Activated gamma-delta T cell treated with Interleukin-2 at 50 U/mL for 16 hours (primary cell): ENCODE measurements around the gene PACSIN3.

Experiments
- DNase-seq: peaks from one replicate; pipeline ENCODE4 v3.0.0-alpha.2; 2020

The PACSIN3 gene

DNA sequence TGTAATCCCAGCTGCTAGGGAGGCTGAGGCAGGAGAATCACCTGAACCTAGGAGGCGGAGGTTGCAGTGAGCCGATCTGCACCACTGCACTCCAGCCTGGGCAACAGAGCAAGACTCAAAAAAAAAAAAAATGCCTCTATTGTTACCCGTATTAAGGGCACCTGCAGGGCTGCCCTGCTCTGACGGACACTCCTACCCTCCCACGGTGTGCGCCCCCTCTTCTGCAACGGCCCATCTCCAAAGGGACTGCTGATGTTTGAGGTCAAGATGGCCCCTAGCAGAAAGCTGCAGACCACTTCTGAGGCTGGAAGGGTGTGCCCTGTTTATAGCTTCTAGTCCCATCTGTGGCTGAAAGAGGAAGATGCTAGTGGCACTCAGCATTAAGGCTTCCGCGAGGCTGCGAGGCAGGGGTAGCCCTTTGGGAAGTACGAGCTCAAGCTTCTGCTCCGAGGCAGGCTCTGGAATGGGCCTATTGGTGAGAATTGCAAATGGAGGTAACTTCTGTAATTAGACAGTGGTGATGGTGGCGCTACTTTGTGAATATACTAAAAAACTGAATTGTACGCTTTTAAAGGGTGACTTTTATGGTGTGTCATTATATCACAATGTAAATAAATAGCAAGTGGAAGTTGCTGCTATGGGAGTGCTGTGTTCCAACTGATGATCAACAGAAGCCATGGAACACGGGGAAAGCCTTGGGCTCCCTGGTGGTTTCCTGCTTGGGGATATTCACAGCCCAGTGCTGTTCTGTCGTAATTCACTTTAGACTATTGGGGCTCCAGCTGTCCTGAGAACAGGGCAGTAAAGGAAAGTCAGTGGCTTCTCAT lies 33.9 kb downstream of the PACSIN3 start:
- DNase-seq, result no peak

- no peak for DNase-seq
Observed at GRCh38 chr11:47149782-47150181, 36.5 kb downstream of the PACSIN3 start.

- no peak for DNase-seq
Observed at GRCh38 chr11:47148903-47149531, 37.2 kb downstream of the PACSIN3 start.

DNA sequence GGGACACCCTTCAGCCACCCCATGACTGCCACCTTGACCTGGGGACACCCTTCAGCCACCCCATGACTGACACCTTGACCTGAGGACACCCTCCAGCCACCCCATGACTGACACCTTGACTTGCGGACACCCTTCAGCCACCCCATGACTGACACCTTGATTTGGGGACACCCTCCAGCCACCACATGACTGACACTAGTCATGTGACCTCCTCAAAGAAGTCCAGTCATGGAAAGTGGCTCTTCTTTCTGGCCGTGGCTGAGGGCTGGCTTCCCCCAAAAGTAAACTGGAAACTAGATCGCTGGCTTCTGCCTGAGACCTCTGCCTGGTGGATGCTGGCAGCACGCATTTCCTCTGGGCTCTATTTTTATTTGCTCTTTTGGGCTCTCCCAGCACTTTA lies 38.0 kb downstream of the PACSIN3 start:
- DNase-seq, result no peak

GRCh38 chr11:47147681-47148080 lies 38.6 kb downstream of the PACSIN3 start:
- DNase-seq, result no peak

DNA sequence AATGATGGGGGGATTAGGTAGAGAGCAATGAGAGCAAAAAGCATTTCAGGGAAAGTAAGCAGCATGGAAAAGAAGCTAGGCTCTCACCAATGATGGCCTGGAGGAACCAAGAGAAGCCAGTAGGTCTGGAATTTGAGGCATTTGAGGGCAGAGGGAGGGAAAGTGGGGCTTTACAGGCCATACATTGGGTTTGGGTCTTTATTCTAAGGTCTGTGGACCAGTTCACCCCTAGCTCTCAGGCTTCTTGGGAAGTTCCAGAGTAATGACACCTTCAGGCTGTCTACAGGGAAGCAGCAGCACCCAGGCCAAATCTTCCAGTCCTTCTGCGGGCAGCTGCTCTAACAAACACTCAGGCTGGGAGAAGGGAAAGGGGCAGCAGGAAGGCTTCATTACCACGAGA lies 39.0 kb downstream of the PACSIN3 start:
- no peak for DNase-seq

DNA sequence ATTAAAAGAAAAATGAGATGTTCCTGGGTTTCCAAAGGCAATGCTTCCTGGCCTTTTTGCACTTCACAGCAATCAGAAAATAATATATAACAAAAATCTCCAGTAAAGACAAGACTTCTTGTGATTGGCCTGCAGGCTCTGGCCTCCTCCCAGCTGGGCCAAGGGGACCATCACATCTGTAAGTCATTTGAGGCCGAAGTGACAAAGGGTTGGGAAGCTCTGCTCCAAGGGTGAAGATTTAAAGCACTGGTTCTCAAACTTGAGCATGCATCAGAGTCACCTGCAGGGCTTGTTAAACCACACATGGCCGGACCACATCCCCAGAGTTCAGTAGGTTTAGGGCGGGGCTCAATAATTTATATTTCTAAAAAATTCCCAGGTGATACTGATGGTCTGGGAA lies 41.7 kb downstream of the PACSIN3 start:
- DNase-seq, result no peak

GRCh38 chr11:47143322-47143721 lies 42.9 kb downstream of the PACSIN3 start:
- no peak for DNase-seq

GRCh38 chr11:47139878-47140277 lies 46.4 kb downstream of the PACSIN3 start:
- DNase-seq, result no peak

DNA sequence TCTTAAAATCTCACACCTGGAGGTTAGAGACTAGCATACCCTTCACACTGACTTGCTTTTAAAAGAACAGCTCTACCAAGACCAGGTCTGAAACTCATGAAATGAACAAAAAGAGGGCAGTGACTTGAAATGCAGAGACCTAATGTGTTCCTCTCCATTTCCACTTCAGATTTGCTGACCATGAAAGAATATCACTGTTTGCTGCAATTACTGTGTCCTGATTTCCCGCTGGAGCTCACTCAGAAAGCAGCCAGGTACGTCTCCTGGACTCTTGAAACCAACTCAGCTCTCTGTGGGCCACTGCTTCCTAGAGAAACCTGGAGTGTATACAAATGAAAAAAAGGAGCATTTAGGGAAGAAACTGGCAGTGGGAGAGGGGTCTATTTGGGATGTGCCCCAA lies 48.8 kb downstream of the PACSIN3 start:
- no peak for DNase-seq

DNA sequence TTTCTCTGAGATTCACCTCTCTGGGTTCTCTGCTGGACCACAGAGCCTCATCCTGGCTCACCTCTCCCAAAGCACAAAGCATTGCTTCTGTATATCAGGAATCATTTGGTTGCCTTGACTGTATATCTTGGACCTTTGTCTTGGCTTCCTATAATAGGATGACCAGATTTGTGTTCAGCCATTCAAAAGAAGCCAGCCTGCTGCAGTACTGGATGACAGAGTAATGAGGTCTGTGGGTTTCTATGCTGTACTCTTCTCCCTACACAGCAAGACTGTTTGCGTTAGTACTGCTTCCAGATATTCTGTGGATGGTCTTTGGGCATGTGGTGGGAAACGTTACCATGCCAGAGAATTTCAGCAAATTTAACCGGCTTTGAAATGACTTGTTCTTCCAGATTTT lies 49.3 kb downstream of the PACSIN3 start:
- no peak for DNase-seq

DNA sequence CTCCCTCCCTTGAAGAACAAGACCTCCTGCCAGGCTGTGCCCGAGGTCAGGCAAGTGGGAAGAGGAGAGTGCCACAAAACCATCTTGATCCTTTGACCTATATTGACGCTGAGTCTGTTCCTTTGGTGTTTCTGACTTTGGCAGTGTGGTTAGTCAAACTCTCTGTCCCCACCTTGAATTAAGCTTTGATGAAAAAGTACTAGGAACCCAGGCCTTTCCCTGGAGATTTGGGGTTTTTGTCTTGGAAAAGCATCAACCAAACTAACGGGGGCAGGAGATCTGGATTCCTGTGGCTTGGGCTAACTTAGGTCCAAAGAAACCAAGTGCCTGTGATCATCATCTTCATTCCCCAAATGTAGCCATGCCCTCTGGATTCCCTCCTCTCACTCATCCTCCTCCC lies 49.9 kb downstream of the PACSIN3 start:
- no peak for DNase-seq

GRCh38 chr11:47132981-47133380 lies 53.3 kb downstream of the PACSIN3 start:
- no peak for DNase-seq

- DNase-seq, result no peak
Observed at GRCh38 chr11:47132490-47132889, 53.7 kb downstream of the PACSIN3 start.

DNA sequence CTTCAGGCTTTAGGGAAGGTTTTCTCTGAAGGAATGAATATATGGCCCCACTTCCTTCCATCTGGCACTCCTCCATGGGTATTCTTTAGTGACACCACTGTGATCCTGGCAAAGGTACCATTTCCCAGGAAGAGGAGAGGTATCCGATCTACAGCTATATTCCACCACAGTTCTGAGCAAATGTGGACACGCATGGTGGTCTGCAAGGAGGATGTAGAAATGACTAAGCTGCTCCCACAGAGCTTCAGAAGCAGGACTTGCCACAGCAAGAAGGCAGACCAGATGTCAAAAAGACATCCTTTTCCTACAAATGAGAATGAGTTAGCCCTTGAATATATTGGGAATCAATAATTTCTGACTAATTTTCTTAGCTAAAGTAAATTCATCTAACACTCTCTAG lies 55.1 kb downstream of the PACSIN3 start:
- no peak for DNase-seq

- no peak for DNase-seq
Observed at GRCh38 chr11:47130543-47130942, 55.7 kb downstream of the PACSIN3 start.
